Medulla oblongata (tissue), 1 donor: Measurements from ENCODE around the gene C1QTNF3.
"Not testable (repeated sequence)": the region's sequence is repeated elsewhere in the genome, so short reads cannot be mapped to it uniquely, and the experiment has no call there.

ENCODE experiments used
- DNase-seq: peaks from one replicate; pipeline ENCODE4 v3.0.0-alpha.2; 2015; ENCODE audit errors: extremely low spot score

Gene C1QTNF3

DNA sequence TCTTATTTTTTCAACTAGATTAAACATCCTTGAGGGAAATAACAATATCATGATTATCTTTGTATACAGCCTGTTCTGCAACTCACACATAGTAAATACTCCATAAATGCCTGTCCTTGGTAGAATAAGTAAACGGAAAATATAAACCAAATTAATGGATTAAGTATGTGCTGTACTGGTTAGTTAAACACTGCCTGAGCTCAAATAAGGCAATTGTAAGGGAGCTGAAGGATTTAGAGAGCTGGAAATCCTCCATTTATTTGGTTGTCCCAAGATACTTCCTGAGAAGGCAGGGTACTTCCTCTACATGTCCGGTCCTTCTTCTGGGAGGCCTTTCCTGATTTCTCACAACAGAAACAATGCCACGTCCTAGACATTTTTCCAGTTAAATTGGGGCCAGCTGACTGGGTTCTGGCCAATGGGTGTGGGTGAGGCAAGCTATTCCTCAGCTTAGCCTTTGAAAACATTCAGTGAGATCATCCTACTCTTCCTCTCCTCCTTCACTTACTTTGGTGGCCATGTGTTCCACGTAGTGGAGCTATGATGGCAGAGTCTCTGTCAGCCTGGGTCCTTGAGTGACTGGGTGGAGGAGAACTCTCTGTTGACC, 8.5 kb upstream of the C1QTNF3 start:
- no peak for DNase-seq

DNA sequence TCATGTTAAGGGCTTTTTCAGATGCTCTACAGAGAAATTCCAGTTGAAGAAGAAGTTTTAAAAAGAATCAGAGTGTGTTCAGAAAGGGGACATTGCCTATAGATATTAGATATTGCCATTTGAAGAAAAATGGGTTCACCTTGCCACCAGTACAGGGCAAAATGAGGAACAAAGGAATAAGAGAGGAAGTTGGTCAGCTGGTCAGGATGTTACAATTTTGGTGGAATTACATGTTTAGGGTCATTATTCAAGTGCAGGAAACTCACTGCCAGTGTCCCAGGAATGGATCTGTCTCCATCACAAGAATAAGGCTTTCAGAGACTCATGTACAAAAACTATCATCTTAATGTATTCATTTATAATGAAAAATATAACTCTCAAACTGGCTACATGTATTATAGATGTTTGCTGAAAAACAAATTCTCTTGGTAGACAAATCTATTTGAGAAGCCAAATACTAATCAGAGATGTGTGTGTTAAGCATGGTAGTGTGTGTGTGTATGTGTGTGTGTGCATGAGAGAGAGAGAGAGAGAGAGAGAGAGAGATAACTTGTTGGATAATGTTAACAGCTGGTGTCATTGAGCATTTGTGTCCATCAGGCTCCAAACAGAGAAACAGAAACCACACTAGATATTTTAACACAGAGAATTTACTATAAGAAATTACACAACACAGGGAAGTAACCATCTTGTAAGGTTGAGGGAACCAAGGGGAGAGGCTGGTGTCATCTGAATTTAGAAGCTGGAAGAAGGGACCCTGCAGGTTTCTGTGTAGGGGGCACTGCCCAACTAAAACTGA, 5.0 kb upstream of the C1QTNF3 start:
- peak; percentile 35 for DNase-seq

DNA sequence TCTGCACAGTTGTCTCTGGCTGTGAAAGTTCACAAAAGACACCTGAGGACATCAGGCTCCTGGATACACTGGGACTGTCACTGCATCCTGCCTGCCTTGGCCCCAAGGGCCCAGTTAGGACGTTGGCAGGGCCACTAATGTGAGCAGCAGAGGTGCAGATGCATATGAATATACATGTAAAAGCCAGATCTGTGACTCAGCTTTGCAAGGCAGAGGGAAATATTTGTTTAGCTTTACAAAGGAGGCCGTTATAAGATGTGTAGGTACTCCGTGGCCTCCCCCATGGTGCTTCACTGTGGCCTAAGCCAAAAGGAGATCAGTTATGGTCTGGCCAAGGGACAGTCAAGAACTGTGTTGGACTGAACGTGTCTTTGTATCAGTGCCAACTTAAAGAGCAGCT, 4.1 kb upstream of the C1QTNF3 start:
- DNase-seq = no peak

DNA sequence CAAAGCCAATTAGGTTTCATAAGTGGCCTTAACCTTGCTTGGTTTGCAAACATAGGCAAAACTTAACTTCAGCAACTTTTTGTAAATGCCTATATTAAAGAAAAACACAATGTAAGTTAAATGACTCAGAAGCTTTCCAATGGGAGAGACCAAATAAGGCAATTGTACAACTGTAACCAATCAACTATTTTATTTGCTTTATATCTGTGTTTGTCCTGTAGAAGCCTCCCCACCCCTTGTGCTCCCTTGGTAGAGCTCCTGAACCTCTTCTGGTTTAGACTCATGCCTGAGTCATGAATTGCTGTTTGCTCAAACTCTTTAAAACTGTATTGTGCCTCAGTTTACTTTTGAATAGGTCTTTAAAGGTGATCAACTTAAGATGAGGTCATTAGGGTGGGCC, 3.0 kb upstream of the C1QTNF3 start:
- DNase-seq = no peak

DNA sequence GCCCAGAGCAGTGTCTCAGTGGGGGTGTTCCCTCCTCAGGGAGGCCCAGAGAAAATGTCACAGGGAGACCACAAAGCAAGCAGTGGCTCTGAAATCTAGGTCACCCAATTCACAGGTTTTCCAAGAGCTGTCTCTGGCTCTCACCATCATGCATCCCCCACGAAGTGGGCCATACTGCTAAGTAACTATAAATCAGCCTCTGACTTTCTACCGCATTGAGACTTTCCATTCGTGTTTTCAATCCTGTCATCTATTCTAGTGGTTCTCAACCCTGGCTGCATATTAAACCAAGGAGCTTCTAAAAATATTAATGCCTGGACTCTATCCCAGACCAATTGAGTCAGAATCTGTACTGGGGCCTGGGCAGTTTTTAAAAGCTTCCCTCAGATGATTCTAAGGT, 2.0 kb upstream of the C1QTNF3 start:
- DNase-seq = peak; percentile 57

DNA sequence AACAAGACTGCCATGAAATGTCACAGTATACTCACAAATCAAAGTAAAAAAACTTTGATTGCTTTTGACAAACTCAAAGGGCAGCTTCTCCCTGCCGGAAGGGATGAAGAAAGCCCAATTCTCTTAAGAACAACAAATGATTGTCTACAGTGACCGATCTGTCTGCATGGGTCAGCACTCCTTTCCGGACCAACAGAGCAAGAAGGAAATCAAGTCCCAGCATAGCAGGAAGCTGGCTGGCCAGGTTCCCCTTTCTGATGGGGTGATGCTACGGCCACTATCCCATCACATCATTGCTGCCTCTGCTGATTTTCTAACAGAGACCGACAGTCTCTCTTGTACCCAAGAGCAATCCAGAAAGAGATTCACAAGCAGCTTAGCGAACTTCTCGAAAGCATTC, 692 bp downstream of the C1QTNF3 start:
- DNase-seq = peak; percentile 76

DNA sequence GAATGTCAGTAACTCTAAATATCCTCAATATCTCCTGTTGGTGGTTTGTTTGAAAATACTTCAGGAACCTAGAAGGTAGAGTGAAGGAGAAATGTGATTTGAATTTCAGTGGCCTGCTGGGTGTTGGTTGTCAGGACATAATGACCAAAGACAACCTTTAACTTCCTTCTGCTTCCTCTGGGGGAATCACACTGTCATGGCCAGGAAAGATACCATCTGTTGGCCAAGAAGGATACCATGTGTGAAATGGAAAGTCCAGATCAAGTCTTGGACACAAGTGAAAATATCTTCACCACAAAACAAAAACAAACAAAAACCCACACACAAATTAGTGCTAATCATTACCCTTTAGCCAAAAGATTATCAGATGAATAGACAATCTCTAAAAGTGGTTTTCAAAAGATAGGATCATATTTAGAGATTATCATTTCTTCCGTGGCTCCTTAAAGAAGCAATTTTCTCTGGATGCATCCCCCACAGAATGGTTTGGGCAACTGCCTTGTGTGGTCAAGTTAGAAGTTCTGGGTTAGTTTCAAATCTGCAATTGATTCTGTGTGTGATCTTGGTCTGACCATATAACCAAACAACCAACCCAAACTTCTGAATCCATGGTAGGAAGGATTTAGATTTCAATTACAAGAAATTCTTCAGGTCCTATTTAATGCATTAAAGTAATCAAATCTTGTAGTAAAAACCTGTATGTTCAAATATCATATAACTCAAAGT, 1.6 kb downstream of the C1QTNF3 start:
- DNase-seq = no peak

DNA sequence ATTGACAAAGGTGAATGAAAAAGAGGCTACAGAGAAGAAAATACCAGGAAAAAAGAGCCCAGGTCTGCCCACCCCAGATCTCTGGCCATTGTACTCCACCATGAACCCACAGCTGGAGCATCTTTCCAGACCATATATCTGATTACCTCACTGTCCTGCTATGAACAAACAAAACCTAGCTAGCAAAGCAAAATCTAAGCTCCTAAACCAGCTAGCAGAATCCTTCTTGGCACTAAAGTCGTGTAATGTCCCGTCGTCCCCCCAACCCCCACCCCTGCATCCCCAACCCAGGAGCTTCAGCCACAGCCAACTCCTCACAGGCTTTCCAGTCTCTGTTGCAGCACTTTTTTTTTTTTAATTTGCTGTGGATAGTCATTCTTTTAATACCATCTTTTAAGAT, 2.5 kb downstream of the C1QTNF3 start:
- DNase-seq = no peak

DNA sequence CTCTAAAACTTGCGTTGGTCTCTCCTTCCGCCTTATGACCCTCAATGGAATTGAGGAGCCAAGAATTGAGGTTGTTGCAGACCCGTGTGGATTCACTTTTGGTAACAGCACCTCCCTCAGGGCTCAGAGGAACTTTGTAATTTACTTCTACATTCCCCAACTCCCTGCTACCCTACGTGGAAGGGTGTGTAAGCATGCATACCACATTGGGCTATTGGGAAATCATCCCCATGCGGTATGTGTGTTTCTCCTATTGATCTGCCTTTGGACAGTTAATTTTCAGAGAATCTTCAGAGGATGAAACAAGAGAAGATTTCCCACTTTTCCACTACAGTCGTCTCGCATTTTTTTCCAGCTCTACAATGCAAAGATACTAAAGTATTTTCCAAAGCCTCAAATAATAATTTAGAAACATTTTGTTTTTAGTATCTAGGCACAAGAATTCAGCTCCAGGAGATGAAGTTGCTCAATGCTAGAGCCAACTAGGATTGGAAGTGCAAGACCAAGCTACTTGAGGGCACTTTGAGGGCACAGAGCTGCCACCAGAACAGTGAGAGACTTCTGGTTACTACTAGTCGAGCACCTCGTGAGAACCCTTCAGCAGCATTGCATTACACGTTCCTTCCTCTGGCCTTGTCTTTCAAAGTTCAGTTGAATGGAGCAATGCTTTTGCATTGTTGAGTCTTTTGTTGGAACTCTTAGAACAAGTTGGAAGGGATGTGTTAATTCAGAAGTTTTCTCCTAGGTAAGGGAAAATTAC, 3.4 kb downstream of the C1QTNF3 start:
- no peak for DNase-seq

DNA sequence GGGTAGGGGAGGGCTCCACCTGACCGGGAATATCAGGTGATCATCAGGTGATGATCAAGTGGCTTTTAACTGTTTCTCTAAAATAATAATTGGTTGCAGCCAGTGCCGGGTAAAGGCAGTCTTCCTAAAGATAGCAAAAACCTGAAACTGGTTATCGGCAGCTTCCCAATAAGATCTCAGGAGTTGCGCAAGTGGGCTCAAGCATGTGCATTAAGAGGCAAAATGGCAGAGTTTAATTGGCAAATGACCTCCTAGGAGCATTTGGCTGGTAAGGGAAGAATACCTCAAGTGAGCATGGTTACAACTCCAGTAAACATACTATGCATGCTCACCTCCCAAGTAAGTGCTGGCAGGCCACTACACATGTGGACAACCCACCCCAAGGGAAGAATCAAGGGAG, 4.2 kb downstream of the C1QTNF3 start:
- DNase-seq = no peak

DNA sequence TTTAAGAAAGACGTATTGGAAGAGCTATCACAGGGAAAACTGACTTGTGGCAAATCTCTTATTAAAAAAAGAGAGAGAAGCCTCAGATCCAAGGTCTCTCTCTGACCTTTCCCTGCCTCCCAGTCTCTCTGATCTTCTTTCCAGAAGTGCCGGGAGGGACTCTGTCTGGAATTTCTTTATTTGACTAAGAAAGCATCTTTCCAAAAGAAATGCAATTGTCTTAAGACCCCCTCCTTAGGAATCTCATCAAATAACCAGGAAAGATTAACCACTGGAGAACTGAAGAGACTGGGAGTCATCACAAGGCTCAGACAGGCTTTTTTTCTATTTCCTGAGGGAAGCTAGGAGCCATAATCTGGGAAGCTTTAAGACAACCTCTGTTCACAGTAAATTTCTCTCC, 4.6 kb downstream of the C1QTNF3 start:
- no peak for DNase-seq

DNA sequence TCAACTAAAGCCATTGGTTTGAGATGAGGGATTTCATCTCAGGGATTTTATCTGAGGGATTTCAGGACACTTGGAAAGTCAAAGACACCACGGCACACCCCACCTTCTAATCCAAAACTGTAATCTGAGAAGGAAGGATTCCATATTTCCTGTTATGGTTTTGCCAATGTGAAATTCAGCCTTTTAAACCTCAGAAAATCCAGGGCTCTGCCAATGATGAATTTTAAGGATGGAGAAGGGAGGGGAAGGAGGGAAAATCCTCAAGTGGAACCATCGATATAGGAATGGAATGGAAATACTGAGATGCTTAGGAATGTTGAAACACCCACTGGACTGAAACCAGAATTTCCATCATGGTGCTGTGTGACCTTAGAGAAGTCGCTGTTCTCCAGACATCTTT, 5.3 kb downstream of the C1QTNF3 start:
- no peak for DNase-seq

DNA sequence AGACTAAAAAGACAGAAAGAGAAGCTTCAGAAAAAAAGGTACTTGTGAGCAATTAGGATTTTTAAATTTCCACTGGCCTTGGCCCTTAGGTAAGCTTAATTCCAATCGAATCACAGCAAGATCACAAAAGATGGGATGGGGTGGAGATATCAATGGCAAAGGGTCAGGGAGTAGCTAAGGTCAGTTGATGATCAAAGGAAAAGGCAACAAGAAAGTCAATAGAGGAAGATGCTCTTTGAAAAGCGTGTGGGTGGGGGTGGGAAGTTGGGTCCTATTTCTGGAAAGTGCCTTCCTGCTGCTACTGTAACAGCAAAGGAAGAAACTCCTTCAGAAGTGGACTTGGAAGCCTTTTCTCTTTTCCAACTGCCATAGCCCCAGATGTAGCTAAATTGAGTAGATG, 7.3 kb downstream of the C1QTNF3 start:
- peak; percentile 39 for DNase-seq

DNA sequence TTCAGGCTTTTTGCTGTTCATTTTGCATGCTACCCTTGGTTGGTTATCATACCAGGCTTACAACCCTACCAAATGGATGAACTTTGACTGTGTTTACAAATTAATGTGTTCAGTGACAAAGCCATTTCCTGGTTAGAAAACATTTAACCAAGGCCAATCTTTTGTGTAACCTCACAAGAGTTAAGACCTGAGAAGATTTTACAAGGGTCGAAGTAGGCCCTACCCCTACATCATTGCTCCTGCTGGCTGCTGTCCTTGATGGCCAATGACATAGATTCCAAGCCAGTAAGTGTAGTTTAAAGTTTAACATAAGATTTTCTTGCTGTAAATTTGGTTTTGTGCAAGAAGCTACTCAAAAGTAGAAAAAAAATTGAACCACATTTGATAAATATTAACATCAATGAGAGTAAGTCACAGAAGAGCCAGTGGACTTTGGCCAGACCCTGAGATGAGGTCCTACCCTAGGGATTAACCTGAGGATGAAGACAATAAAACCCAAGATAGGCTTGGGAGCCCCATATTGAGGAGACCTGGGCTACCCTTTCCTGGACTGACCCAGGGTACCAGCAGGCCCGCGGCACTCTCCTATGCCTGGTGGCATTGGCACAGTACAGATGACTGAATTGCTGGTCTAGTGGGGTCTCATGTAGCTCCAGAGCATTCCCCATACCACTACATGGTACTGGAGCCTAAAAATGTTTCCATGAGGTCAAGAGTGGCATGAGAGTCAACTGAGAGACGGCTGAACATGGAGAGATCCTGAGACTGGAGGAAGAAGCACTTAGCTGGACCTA, 8.3 kb downstream of the C1QTNF3 start:
- DNase-seq = no peak

DNA sequence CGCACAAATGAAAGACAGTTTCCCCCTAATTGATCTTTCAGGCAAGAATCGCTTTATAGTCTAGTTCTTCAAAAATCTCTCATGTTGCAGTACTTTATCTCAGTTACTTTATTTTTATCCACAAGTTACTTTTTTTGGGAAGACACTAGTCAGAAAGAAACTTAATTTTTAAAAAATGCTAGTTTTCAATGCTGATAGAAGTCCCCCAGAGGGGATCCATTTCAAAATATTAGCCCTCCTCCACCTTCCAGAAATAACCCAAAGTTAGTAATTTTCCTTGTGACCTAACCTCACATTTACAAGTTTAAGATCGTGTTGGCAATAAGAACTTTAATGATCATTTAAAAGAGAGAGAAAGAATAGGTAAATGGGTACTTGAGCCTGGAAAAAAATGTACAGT, 11.0 kb downstream of the C1QTNF3 start:
- DNase-seq = no peak

DNA sequence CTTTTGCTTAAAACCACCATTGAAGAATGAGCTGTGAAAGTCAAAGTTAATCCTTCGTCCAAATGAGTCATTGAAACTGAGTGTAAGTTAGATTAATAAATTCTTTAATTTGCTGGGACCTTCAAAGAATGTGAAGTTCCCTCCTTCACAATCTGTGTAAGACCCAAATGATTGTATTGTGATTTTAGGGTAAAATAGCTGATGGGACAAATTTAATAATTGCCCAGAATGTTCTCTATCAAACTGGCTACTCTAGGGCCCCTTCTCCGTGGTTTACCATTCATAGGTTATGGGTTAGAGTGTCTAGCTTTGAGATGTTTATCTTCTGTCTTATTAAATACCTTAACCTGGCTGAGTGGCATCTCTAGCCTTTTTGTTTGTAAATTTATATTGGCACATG, 11.9 kb downstream of the C1QTNF3 start:
- DNase-seq = no peak

DNA sequence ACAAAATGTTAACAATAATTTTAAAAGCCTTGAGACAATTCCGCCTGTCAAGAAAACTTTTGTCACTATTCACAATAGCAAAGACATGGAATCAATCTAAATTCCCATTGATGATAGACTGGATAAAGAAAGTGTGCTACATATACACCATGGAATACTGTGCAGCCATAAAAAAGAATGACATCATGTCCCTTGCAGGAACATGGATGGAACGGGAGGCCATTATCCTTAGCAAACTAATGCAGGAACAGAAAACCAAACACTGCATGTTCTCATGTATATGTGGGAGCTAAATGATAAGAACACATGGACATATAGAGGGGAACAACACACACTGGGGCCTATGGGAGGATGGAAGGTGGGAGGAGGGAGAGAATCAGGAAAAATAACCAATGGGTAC, 12.4 kb downstream of the C1QTNF3 start:
- not testable (repeated sequence) for DNase-seq

DNA sequence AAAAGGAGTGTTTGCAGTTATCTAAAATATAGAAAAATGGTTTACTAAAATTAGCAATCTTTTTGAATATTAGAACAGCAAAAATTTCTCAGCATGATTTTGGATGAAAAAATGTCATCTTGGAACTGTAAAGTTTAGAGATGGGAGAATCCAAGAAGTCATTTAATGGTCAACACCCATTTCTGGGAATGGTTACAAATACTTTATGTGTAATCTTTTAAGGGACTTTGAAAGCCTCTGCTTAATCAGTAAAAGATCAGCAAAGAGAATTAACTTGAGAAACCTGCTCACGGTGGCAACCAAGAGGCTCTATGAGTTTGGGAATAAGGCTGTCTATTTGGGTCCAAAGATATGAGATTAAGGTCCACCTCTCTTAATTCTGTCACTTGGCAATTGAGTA, 13.0 kb downstream of the C1QTNF3 start:
- DNase-seq = no peak

DNA sequence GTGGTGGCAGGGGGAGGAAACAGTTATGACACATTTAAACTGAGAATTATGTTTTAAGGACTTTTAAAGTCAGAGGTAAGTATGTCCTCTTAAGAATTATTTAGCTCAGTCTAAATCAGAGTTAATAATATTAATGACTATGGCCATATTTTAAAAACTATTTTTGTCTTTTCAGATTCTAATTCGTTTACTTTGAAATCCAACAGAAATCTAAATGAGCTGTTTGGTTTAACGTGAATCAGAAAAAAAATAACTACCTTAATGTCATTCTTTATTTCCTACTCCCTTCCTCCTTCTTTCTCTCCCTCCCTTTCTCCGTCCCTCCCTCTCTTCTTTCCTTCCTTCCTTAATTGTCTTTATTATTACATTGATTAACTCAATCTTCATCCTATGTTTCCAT, 14.7 kb downstream of the C1QTNF3 start:
- DNase-seq = no peak

DNA sequence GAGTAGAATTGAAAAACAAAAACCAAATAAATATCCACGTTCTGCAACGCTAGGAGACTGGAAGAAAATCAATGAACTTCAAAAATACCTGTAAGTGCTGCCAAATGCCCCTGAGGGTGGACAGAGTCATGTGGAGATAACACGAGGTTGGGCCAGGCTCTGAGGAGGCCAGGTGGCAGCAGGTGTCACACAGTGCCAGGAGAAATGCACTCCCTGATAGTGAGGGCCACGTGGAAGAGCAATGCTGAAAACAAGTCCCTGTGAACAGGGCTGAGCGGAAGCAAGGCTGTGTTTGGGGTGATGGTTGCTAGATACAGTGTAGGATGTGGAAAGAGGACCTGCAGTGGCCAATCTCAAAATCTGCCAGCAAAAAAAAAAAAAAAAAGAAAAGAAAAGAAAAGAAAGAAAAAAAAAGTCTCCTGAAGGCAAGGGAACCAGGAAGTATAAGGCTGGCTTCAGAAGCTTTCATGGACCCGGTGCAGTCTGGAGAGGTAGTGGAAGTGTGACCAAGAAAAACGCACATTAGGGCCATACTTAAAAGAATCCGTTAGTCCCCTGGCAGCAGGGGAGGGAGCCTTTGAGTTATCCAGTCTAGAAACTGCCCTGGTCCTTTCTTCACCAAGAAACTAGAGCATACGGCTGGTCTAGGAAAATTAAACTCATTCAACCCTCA, 16.8 kb downstream of the C1QTNF3 start:
- DNase-seq = no peak
